ENCODE results near the gene NELFB.
A peak's percentile ranks its signal among the peaks of the same experiment; 100 is the strongest.

Gene NELFB

DNA sequence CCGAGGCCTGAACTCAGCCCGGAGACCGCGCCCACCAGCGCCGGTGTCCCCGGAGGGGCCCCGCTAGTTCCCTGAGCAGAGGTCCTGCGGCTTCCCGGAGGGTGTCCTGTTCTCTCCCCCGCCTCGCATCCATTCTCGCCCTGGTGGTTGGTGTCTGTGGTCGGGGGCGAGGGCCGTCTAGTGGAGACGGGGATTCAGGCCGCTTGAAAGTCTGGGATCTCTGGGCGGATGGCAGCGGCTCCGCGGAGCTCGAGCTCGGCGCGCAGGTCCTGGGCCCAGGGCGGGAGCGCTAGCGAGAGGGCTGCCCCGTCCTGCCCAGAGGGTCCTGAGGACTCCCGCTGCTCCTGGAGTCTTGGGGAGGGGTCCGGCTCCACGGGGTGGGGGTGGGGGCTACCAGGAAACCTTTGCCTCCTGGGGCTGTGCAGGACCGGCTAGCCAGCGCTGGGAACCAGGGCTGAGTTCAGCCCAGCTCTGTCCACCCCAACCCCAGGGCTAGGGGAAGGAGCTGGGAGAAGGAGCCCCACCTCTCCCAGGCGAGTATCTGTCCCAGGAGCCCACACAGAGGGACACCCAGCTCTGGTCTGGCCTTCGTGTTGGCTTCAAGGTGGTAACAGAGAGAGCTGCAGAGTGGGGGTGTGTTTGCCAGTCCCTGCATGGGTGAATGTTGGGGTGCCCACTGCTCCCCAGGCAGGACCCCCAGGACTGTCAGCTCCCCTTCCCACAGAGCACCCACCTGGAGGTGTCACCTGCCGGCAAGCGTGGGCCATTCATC lies 26.4 kb downstream of the NELFB start:
- no peak for DNase-seq (ENCODE audit: low spot score)

DNA sequence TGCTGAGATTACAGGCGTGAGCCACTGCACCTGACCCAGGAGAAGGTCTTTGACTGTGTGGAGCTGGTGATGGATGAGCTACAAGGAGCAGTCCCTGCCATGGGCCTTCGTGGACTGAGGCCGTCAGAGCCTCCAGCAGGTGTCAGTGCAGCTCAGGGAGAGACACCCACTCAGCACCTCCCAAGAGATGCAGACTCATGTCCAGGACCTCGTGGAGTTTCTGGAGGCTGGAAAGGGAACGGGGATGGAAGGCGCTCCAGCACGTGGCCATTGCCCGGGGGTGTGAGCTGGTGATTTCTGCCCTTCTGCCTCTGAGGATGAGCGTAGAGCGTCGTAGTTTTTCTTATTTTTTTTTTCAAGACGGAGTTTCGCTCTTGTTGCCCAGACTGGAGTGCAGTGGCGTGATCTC lies 31.9 kb downstream of the NELFB start:
- peak; percentile 81 for DNase-seq (ENCODE audit: low spot score)

DNA sequence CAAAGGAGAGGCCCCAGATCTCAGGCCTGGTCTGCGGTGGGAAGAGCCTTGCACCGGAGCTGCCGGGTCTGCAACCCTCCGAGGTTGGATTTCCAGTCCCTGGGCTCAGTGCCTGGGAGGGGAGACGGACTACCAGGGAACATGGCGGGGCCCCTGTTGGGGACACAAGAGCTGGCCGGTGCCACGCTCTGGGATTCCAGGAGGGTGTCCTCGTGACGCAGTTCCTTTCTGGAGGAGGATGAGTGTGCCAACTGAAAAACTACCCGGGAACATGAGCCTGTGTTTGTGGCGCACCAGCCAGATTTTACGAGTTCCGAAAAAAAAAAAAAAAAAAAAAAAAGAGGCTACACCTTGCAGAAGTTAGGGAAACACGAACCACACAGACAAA lies 38.0 kb downstream of the NELFB start:
- no peak for DNase-seq (ENCODE audit: low spot score)

DNA sequence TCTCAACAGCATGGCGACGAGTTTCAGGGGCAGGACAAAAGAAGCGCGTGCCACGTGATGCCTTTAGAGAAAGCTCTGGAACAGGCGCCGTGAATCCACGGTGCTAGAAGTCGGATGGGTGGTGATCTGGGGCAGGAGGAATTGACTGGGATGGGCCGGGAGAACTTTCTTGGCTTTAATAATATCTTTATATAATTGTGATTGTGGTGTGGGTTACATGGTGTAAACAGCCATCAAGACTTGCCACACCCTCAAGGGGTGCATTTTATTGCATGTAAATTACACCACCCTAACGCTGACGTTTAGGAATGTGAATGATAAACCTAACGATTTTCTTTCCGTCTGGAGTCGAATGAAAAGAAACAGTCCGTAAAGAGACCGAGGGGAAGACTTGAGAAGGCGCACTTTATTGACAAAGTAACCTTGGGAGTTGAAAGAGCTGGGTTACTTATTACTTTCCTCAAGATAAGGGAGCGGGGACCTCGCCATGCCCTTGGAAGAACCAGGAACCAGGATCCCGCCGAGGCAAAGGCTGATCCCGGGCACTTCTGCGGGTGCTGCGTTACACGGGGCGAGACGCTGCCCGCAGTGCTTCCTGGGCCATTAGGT lies 38.5 kb downstream of the NELFB start:
- DNase-seq (ENCODE audit: low spot score) = no peak

DNA sequence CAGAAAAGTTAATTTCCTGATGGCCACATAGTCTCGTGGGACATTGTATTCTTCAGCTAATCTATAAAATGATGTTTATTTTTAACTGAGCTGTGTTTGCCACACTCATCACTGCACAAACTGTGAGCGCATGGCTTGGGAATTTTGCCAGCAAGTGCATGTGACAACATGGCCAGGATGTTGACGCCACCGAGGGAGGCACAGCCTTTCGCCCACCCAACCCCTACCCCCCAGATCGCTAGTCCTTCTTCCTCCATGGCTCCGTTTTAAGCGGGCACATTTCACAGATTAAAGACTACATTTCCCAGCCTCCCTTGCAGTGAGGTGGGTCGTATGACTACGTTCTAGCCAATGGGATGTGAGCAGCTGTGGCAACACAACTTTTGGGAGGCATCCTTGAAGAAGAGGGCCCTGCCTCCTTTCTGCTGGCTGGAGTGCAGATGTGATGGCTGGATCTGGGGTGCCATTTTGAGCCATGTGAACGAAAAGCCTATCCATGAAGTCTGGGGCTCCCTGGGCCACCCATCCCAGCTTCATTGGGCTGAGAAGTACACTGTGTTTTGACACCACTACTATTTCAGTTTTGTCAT lies 39.1 kb downstream of the NELFB start:
- no peak for DNase-seq (ENCODE audit: low spot score)

DNA sequence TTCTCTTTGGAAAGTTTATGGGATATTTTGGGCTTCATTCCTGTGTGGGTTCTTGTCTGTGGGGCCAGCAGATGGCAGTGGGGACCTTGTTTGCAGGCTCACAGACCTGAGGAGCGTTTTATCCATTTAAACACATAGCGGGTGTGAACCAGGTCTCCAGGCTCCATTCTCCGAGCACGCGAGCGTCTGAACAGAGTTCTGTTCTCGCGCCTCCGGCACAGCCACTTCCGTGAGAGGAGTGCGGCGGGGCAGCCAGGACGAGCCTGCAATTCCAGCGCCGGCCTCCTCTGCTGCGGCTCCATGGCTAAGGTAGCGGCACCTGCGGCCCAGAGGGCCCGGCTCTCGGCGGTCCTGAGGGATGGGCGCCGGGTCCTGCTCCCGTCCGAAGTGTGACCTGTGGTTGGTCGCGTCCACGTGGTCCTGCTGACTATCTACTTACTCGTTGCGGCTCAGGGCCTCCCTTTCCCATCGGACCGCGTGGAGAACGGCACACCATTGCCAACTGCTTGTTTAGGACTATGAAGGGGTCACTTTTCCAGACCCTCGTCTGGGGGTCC lies 39.6 kb downstream of the NELFB start:
- no peak for DNase-seq (ENCODE audit: low spot score)

DNA sequence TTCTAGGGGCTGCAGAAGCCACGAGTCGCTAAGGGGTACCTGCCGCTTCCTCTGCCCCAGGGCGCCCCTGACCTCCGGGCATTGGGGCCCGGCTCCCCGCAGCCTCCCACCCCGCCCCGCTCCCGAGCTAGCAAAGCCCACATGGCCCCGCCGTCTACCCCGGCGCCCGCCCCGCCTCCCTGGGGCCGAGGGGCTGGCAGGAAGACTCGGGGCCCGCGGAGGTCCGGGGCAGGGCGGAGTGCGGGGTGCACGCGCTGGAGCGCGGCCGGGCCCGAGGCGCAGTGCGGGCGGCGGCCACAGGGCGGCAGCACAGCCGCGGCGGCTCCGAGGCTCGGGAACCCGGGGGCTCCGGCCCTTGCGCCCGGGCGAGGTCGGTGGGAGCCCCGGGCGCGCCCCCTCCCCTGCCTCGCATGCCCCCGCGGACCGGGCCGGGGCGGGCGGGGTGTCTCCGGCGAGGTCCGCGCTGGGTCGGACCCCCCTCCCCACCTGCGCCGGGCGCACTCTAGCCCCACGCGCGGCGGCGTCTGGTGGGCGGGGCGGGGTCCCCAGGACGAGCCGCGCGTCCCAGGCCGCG lies 40.2 kb downstream of the NELFB start:
- DNase-seq (ENCODE audit: low spot score) = peak; percentile 91

DNA sequence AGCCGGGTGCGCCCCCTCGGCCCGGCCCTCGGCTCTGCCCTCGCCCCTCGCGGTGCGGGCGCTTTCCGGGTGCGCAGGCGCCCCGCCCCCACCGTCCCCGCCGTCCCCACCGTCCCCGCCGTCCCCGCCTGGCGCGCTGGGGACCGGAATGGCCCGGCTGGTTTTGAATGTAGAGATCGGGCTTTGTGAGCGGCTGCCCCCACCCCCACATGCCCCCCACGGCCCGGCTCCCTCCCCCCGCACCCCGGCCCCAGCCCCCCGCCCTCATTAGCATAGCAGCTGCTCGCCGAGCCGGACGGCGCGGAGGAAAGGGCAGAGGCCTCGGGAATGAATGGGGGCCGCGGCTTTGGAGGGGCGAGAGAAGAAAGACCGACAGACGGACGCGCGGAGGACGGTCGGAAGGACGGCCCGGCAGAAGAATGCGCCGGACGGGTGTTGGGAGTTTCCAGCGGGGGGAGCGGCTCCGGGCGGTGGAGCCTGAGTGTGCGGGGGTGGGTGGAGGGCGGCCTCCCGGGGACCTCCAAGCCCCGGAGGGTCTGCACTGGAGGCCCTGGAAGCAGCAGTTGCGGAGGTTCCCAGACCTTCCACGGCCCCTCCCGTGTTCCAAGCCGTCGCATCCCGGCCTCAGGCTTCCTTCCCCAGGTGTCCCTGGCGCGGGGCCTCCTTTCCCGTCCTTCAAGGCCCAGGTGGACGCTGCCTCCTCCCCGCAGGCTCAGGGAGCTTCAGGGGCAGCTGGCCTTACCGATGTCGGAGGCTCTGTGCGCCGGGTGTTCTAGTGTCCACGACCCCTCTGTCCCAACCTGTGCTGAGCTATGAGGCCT lies 40.9 kb downstream of the NELFB start:
- no peak for DNase-seq (ENCODE audit: low spot score)

DNA sequence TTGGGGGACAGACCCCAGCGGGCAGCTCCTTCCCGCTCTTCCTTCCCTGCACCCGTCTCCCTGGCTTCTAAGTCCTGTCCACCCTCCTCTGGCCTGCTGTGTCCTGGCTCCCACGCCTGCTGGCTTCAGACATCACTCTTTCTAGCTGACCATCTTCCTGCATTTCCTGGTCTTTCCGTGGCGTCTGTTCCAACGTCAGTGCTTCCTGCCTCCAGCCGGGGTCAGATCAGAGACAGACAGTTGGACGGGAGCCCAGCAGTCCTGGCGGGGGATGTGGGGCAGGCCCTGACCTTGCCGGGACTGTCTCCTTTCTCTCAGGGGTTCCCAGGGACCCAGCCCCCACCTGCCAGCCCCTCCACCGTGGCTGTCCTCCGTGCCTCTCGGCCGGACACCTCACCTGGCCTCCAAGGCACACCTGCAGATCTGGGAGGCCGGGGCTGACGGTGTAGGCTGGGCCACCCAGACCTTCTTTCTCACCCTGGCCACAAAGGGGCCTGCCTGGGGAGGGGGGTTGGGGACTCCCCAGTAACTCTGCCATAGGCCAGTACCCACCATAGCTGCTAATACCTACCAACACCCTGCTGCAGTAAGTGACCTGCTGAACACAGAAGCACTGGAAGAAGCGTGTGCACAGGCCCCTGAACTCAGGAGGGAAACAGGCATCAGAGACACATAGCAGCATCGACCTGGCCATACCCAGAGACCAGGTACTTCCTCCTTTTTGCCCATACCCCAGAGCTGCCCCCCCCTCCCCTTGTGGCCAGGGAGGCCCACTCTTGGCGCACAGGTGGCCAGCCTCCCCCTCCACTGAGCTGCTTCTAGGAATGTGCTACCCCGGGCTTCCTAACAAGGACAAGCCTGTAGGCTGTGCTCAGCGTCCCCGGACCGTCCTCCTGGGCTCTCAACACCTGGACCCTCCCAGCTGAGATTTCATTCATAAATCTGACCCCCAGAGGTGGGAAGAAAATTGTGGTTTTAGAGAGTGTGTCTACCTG lies 41.8 kb downstream of the NELFB start:
- DNase-seq (ENCODE audit: low spot score) = no peak

DNA sequence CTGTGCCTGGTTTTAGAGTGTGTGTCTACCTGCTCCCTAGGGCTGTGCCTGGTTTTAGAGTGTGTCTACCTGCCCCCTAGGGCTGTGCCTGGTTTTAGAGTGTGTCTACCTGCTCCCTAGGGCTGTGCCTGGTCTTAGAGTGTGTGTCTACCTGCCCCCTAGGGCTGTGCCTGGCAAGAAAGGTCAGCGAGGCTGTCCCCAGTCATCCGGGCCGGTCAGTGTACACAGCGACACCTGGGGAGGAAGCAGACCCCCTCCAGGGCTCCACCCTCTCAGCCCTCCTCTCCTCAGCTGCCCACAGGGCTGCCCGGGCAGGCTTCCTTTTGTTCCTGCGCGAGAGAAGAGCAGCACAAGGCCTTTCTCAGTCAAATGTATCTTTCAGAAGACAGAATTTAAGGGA lies 42.8 kb downstream of the NELFB start:
- no peak for DNase-seq (ENCODE audit: low spot score)

DNA sequence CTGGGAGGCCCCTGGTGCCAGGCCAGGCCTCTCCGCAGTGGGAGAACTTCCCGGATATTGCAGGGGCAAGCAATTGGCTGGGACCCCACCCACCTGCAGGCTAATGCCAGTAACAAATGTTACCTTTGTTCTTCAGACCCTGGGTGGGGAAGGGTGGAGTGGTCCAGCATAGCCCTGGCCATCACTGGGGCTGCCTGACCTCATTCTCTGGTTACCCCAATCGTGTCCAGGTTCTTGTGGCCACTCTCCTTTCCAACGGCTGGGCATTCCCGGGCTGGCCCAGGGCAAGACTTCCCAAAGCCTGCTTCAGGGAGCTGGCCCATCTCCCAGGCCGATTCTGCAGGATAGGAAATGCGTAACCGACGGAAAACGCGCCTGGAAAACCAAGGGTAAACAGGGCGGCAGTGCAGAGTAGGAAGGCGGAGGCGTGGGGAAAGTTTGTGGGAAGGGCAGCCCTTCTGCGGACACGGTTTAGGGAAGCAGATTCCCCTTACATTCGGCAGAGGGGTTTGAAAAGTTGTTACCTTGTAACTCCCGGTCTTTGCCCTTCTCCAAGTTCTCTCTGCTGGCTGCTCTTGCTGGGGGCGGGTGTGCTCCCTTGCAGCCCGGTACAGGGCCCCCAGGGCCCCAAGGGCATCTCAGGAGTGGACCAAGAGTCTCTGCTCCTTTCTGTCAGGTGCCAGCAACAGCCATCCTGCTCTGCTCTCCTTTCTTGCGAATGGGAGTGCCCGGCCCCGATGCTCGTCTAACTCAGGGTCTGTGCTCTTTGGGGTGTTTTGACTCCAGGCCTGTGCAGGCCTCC lies 43.5 kb downstream of the NELFB start:
- no peak for DNase-seq (ENCODE audit: low spot score)

DNA sequence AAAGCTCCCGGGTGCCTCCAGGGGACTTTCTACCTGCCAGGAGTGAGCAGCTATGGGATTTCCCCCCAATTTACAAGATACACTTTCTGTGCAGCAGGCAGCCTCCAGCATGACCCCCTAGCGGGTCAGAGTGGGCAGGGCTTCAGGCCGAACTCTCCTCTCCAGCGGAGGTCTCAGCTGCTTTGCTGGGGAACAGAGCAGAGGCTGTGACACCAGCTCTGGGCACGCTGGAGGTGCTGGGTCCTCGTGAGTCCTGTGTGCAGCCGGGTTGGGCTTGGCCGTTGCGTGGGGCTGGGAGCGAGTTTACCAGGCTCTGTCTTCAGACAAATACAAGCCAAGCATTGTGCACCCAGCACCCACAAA lies 44.1 kb downstream of the NELFB start:
- no peak for DNase-seq (ENCODE audit: low spot score)

DNA sequence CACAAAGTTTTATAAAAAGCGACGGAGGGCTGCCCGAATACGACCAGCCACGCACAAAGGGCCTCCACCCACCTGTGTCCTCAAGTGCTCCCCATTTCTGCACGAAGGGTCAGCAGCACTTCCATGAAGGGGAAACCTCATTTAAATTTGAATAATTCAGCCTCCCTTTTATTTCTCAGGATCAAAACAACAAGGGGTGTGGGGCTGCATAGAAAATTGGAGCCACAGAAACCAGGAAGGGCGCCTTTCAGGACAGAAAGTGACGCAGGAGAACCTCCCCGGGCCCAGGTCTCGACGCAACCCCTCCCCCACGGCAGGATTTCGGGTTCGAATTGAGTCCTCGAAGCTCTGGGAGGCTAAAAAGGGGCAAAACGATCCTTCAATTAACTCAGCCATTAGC lies 44.8 kb downstream of the NELFB start:
- DNase-seq (ENCODE audit: low spot score) = no peak

DNA sequence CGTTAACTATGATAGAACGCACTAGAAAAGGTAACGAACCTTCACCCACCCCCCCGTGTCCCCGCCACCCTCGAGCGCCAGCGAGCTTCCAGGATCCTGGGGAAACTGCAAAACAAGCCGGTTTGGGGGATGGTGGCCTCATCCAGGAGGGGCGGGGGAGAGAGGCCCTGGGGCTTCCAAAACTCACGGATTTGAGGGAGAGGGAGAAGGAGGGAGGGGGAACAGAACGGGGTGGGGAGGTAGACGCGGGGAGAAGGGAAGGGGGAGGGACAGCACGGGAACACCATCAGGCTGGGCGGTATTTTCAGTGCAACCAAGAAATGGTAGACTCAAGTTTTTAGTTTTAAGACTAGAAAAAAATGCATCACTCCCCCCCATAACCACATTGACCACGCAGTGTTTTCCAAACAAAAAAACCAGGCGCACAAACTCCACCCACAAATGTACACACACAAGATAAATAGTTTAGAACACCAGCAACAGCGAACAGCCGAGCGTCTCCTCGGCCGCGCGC lies 45.5 kb downstream of the NELFB start:
- no peak for DNase-seq (ENCODE audit: low spot score)

DNA sequence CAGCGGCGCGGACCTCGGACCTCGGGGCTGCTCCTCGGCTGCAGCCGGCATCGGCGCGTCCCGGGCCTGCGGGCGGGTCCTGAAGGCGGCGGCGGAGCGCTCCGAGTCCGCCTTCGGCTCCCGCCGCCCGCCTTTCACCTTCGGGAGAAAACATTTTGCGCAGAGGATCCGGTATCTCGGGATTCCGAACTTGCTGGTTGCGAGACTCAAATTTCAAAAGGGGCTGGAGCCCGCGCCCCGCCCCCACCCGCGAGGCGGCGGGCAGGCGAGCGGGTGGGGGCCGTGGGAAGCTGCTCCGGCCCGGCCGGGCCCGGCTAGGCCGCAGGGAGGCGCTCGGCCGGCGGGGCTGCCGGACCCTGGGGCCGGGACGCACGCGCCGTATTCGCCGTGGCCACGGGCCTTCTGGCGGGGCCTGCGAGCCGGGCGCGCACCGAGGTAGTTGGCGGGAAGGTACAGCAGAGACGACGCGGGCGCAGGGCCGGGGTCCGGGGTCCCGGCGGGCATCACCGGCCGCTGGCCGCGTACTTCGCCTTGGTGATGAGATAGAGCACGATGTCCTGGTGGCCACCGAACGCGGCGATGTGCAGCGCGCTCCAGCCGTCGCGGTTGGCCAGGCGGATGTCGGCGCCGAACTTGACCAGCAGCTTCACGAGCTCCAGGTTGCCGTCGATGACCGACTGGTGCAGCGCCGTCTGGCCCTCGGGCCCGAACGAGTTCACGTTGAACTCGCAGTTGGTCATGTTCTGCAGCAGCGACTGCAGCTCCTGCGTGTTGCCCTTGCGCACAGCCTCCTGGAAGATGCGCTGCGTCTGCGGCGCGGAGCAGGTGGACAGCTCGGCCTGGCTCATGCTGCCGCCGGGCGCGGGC lies 46.2 kb downstream of the NELFB start:
- peak; percentile 72 for DNase-seq (ENCODE audit: low spot score)

DNA sequence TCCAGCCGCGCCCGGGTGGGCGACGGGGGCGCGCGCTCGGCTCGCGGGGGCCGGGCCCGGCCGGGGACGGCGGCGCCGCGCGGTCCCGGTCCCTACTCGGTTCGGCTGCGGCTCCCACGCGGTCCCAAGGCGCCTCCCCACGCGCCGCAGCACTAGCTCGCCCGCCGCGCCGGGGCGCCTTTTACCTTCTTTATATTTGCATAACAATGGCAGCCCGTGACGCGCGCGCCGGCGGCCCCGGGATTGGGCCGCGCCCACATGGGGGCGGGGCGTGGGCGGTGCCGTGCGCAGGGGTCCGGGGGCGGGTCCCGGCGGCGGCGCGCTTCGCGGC lies 47.0 kb downstream of the NELFB start, which contains the start of gene NRARP:
Gene NRARP (minus strand): TSS at position 154 of the 331 bp plus-strand sequence. CDS start 343 bp downstream, outside the sequence.
- peak; percentile 86 for DNase-seq (ENCODE audit: low spot score)

DNA sequence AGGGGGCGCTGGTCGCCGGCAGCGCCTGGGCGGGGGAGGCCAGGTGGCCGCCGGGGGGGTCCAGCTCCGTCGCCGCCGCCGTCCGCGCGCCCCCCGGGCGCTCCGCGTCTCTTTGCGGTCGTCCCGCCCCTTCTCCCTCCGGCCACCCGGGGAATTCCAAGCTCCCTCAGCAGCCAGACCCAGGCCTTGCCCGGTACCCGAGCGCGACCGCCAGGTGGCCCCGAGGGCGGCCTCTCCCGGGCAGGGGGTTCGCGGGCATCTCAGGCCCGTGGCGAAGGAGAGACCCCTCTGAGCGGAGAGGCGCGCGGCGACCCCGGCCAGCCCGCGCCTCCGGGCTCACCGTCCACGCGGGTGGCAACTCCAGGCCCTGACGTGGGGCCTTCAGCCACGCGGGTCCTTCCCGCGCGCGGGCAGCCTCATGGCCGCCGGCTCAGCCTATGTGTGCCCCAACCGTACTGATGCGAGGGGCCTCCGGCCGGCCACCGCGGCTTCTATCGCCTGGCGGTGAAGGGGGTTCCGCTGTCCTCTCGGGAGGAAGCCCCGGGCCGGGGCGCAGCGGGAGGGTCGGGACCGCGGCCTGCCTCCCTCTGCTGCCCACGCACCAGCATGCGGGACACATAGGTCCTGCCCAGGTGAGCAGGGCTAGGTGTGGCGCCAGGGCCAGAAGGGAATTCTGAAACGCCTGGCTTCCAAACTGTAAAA lies 47.5 kb downstream of the NELFB start:
- DNase-seq (ENCODE audit: low spot score) = peak; percentile 85

Measured in iPS-NIHi11 (cell line).